Measurements from ENCODE around the gene SHISAL1. TPM values are rescaled to one million over a fixed set of nuclear protein-coding genes. Genes with fewer than 3 reads are reported as not detected.

SHISAL1 gene
- polyA plus RNA-seq, 1 experiment = 2.4 TPM

DNA sequence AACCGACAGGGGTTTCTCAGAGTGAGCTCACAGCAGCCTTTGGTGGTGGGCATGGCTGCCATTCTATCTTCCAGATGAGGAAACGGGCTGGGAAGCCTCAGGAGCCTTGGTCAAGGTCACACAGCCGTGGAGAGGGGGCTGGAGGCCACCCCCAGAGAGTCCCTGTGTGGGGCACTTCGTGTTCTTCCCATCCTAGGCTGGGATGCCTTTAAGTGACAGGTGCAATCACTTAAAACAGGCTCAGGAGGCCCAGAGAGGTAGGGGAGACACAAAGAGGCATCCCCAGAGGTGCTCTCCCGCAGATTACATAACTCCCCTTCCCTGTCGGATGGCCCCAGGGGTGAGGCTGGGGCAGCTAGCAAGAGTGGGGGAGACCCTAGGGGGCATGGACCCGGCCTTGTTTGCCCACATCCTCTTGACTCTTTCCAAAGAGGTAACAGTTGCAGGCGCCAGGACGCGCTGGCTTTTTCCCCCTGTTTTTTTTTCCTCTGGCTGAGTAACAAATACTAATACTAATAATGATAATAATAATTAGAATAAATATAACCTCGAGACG, 17.5 kb upstream of the SHISAL1 start:
- H3K9me3 ChIP-seq (ENCODE audit: control insufficient read depth, insufficient read depth, low read length) = no peaks in the 10 kb centered on the region; the same call in 1 of the 2 replicates
- POLR2A ChIA-PET = interaction anchor here (0.6 kb wide), 1 partner anchor 243 kb away, joined by 4 read pairs; no protein-coding TSS in a partner anchor
- no peak overlapping the region for H3K27ac ChIP-seq (ENCODE audit: low read depth, low read length)
- TF ChIP-seq, protein P1, sequence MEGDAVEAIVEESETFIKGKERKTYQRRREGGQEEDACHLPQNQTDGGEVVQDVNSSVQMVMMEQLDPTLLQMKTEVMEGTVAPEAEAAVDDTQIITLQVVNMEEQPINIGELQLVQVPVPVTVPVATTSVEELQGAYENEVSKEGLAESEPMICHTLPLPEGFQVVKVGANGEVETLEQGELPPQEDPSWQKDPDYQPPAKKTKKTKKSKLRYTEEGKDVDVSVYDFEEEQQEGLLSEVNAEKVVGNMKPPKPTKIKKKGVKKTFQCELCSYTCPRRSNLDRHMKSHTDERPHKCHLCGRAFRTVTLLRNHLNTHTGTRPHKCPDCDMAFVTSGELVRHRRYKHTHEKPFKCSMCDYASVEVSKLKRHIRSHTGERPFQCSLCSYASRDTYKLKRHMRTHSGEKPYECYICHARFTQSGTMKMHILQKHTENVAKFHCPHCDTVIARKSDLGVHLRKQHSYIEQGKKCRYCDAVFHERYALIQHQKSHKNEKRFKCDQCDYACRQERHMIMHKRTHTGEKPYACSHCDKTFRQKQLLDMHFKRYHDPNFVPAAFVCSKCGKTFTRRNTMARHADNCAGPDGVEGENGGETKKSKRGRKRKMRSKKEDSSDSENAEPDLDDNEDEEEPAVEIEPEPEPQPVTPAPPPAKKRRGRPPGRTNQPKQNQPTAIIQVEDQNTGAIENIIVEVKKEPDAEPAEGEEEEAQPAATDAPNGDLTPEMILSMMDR (IDR thresholded peaks at IDR 0.05; ENCODE audit: low read depth, low read length) = no peak
- DNase-seq (ENCODE audit: low read depth, low spot score) = no peak
- CTCF ChIA-PET = interaction anchor here (2.6 kb wide), 1 partner anchor 294 kb away, joined by 8 read pairs; no protein-coding TSS in a partner anchor
- peaks cover 18% of the 10 kb centered on the region for H3K27me3 ChIP-seq (ENCODE audit: control insufficient read depth, insufficient read depth, low read length)
- H3K4me3 ChIP-seq (ENCODE audit: low read depth, low read length) = no peak overlapping the region

DNA sequence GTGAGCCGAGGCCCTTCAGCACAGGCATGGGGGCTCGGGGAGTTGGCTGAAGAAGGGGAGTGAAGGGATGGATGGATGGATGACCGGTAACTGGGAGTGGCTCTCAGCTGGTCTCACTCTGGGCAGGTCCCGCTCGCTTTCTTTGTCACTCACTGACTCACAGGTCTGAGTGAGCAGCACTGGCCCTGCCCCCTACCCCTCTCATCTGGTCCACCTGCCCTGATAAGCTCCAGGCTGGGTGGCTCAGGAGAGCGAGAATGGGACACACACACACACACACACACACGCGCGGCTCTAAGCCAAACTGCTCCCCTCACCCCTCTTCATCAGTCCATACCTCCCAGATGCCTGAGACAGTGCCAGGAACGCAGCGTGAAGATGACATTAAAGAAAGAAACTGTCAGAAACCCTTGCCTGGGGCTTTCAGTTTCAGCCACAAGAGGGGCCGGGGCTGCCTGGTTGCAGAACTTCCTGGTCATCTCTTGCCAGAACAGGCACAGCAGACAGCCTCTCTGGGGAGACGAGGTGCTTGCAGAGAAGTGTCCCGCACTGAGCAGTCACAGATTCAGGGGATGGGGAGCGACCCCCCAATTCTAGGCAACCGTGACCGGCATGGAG, 16.5 kb upstream of the SHISAL1 start:
- TF ChIP-seq, protein P1 (IDR thresholded peaks at IDR 0.05; ENCODE audit: low read depth, low read length) = peak; percentile 26
- no peak overlapping the region for H3K27ac ChIP-seq (ENCODE audit: low read depth, low read length)
- peaks cover 18% of the 10 kb centered on the region for H3K27me3 ChIP-seq (ENCODE audit: control insufficient read depth, insufficient read depth, low read length)
- ChIA-PET CTCF (interaction anchor here (2.6 kb wide), 1 partner anchor 295 kb away, joined by 8 read pairs; no protein-coding TSS in a partner anchor), POLR2A (no interaction called here)
- no peaks in the 10 kb centered on the region; the same call in 1 of the 2 replicates for H3K9me3 ChIP-seq (ENCODE audit: control insufficient read depth, insufficient read depth, low read length)
- no peak for DNase-seq (ENCODE audit: low read depth, low spot score)
- H3K4me3 ChIP-seq (ENCODE audit: low read depth, low read length) = no peak overlapping the region

DNA sequence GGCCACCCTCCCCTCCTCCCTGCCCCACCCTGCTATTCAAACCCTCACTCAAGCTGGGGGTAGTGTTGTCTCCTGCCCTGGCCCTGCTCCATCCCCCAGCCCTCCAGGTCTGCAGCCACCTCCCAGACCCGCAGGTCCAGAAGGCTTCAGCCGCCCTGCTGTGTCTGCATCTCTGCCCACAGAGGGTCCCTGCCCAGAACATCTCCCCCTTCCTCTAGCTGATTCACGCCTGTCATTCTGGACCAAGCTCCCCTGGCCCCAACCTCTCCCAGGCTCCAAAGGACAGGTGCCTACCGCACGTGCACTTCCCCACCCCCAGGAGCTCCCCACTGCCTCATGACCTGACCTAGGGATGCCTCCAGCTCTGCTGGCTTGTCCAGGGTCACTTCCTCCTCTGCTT, 16.0 kb upstream of the SHISAL1 start:
- DNase-seq (ENCODE audit: low read depth, low spot score) = no peak
- H3K9me3 ChIP-seq (ENCODE audit: control insufficient read depth, insufficient read depth, low read length) = no peaks in the 10 kb centered on the region; the same call in 1 of the 2 replicates
- TF ChIP-seq, protein P1 (IDR thresholded peaks at IDR 0.05; ENCODE audit: low read depth, low read length) = no peak
- POLR2A ChIA-PET = no interaction called here
- no peak overlapping the region for H3K4me3 ChIP-seq (ENCODE audit: low read depth, low read length)
- CTCF ChIA-PET = interaction anchor here (2.6 kb wide), 1 partner anchor 295 kb away, joined by 8 read pairs; no protein-coding TSS in a partner anchor
- peaks cover 18% of the 10 kb centered on the region for H3K27me3 ChIP-seq (ENCODE audit: control insufficient read depth, insufficient read depth, low read length)
- H3K27ac ChIP-seq (ENCODE audit: low read depth, low read length) = no peak overlapping the region

- no peaks in the 10 kb centered on the region; the same call in 1 of the 2 replicates for H3K9me3 ChIP-seq (ENCODE audit: control insufficient read depth, insufficient read depth, low read length)
- DNase-seq (ENCODE audit: low read depth, low spot score) = no peak
- H3K27ac ChIP-seq (ENCODE audit: low read depth, low read length) = no peak overlapping the region
- TF ChIP-seq, protein P1 (IDR thresholded peaks at IDR 0.05; ENCODE audit: low read depth, low read length) = no peak
- POLR2A ChIA-PET = no interaction called here
- no peak overlapping the region for H3K4me3 ChIP-seq (ENCODE audit: low read depth, low read length)
- H3K27me3 ChIP-seq (ENCODE audit: control insufficient read depth, insufficient read depth, low read length) = peaks cover 18% of the 10 kb centered on the region
- CTCF ChIA-PET = interaction anchor here (2.6 to 3.7 kb wide), 2 partner anchors 296 to 335 kb away, joined by 8 to 12 read pairs; no protein-coding TSS in a partner anchor
Observed at GRCh38 chr22:44328326-44328725, 15.6 kb upstream of the SHISAL1 start.

DNA sequence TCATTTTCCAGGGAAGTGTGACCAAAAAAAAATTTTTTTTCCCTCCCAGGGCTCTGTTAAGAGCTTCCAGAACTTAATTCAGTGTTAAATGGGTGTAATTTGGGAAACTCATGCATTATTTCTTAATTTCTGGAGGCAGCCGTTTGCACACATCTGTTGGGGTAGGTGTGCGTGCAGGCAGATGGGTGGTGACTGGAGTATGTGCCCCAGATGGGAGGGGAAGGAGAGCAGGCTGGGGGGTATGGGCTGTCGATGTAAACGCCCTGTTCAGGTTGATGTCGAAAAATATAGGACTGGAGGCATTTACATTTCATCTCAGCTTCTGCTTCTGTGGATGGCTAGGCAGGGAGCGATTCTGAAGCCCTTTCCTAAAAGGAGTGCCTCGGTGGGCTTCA, 13.7 kb upstream of the SHISAL1 start:
- H3K27me3 ChIP-seq (ENCODE audit: control insufficient read depth, insufficient read depth, low read length) = peaks cover 15% of the 10 kb centered on the region
- H3K9me3 ChIP-seq (ENCODE audit: control insufficient read depth, insufficient read depth, low read length) = no peaks in the 10 kb centered on the region; the same call in 1 of the 2 replicates
- H3K4me3 ChIP-seq (ENCODE audit: low read depth, low read length) = peak overlapping the region; percentile 68
- TF ChIP-seq, protein P1 (IDR thresholded peaks at IDR 0.05; ENCODE audit: low read depth, low read length) = no peak
- POLR2A ChIA-PET = no interaction called here
- DNase-seq (ENCODE audit: low read depth, low spot score) = no peak
- CTCF ChIA-PET = interaction anchor here (1.0 to 3.7 kb wide), 3 partner anchors 245 to 333 kb away, joined by 3 to 12 read pairs (median 4); no protein-coding TSS in a partner anchor
- H3K27ac ChIP-seq (ENCODE audit: low read depth, low read length) = peak overlapping the region; percentile 11

All from AG04450 (cell line).